Vagina (tissue), 2 donors: ENCODE results near the gene P2RX6.

Experiments
- CTCF ChIP-seq, 3 experiments: fragments of 450-650 bp in 2 of 3; fragments of 200-600 bp in 1 of 3; sonication (generic) in 1 of 3; IDR thresholded peaks; one replicate each; pipeline ENCODE4 v1.5.1; 2017 to 2019; ENCODE audit warnings: antibody characterized with exemption in 3 of 3, mild to moderate bottlenecking in 2 of 3, moderate library complexity in 2 of 3
- POLR2A ChIP-seq, 2 donors: fragments of 450-650 bp; IDR thresholded peaks; one replicate each; pipeline ENCODE4 v1.6.1; 2017; ENCODE audit warnings: antibody characterized with exemption in 2 of 2, mild to moderate bottlenecking in 2 of 2, moderate library complexity in 2 of 2
- POLR2AphosphoS5 ChIP-seq, 2 donors: sonication (generic); formaldehyde crosslinking; IDR thresholded peaks; one replicate each; pipeline ENCODE4 v1.9.0; 2017; ENCODE audit warnings: antibody characterized with exemption in 2 of 2, mild to moderate bottlenecking in 2 of 2, low read depth in 1 of 2; ENCODE audit not compliant: insufficient read depth in 1 of 2

GRCh38 chr22:20992056-20992442 lies 22.9 kb upstream of the P2RX6 start:
- no peak for TF ChIP-seq CTCF (IDR thresholded peaks at IDR 0.05)
- no peak for TF ChIP-seq POLR2A (IDR thresholded peaks at IDR 0.05)
- TF ChIP-seq POLR2AphosphoS5 (IDR thresholded peaks at IDR 0.05; ENCODE audit: insufficient read depth in 1 of 2, low read depth in 1 of 2) = no peak
